ENCODE measurements around the gene PLCL1.

The PLCL1 gene

DNA sequence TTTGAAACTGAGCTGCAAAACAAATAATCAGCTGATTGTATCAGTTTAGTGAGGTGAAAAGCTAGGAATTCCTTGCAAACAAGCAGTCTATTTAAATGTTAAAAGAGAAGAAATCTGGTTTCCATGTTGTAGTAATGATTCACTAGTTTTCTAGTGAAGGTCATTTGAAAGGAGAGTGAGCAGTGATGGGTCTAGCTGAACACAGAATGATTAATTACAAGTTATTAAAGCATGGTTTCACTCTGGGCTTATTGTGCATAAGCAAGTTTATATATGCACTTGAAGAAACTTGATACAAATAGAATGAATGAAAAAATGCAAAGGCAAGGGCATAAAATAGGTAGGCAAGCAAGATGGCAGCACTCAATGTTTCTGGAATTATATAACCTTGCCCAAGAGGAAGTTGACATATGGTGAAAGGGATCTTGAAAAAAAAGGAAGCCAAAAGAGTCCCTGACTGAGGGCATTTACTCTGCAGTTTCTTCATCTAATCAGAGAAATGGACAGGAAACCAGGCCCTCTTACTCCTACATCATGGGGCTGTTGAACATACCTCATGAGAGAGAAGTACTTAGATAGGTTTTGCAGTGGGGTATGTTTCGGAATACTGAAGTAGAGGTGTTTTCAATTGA is 53.2 kb downstream of the PLCL1 start:
- no peak for DNase-seq (ENCODE audit: low read depth)

DNA sequence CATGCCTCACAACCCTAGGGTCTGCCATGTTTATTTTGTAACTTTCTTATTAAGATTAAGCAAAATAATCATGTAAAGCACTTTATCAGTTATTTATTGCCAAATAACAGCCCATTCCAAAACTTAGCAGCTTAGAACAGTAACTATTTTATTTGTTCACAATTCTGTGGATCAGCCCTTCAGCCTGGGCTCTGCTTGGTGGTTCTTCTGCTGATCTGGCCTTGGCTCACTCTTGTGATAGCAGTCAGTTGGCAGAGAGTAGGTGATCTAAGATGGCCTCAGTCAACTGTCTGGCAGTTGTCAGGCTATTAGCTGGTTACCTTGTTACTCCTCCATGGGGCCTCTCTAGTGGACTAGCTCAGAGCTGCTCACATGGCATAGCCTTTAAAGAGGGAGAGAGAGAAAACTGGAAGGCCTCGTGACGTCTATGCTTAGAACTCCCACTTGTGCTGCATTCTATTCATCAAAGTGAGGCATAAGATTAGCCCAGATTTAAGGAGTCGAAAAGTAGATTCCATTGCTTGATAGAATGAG is 54.3 kb downstream of the PLCL1 start:
- no peak for DNase-seq (ENCODE audit: low read depth)

DNA sequence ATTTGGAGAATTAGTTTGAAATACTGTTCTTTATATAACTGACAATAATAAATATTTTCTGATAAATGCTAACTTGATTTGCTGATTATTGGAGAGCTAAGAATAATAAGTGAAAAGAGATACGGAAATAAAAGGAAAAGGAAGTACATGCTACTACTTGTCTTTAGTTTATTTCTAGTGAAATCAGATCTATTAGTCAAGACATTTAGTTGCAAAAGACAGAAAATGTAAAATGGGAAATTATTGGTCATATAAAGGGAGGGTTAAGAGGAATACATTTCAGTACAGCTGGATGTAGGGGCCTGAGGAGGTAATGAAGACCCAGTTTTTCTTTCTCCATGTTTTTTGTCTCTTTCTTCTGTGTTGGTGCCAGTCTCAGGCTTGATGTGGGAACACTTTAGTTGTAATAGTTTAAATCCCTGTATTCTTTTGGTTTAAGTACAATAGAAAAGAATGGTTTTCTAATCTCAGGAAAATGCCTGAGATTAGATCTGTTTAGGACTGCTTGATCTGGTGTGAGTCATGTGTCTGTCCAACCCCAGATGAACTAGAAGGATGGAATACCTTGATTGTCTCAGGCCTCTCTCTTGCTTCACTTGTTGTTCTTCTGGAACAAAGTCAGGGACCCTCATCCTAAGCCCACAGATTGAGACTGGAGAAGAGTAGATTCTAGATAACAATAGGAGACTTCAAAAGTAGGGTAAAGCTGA is 58.0 kb downstream of the PLCL1 start:
- no peak for DNase-seq (ENCODE audit: low read depth)

DNA sequence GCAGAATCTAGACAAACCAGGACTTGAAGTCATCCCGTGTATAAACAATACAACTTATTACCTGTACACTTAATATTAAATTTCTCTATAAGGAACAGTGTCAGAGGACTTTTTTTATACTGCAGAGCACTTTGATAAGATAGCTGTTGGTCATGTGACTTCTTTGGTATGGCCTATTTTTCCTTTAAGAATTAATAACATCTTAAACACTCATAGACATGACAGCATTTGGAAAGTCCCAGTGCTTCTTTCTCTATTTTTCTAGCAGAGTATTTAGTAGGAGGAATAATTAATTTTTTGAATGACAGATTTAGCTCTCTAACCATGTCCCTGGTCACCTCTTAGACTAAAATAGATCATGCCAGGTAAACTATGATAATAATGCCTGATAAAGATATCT is 59.4 kb downstream of the PLCL1 start:
- DNase-seq (ENCODE audit: low read depth), result no peak

DNA sequence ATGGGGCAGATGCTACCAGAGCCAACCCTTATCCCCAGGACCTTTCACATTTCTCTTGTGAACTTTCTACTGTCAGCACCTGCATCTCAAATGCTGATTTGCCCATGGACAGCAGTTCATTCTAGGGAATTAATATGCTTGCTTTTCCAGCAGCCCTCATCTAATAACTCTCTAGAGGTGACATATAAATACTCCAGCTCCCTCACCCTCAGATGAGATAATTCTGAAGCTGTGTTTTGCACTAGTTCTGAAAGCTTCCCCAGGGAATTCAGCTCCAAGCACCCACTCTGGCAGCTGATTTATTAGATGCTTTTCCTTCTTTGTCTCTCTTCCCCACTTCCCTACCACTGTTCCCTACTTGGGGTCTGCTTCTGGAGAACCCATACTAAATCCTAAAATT is 62.1 kb downstream of the PLCL1 start:
- no peak for DNase-seq (ENCODE audit: low read depth)

DNA sequence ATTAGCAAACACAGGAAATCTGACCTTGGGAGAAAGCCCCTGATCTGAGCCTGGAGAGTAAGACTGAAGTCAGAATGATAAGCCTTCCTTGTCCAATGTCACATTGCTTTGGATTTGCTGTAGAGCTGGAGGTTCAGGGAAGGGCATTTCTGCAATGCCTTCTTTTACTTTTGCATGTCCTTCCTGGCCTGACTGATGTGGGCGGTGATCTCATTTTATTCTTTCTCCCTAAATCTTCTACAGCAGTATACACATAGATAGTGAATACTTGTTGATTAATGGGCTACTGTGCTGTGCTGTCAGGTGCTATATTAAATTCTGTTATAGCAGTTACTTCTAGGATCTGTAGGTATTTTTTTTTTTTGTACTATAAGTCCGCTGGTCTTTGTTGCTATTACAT is 62.6 kb downstream of the PLCL1 start:
- DNase-seq (ENCODE audit: low read depth), result no peak

DNA sequence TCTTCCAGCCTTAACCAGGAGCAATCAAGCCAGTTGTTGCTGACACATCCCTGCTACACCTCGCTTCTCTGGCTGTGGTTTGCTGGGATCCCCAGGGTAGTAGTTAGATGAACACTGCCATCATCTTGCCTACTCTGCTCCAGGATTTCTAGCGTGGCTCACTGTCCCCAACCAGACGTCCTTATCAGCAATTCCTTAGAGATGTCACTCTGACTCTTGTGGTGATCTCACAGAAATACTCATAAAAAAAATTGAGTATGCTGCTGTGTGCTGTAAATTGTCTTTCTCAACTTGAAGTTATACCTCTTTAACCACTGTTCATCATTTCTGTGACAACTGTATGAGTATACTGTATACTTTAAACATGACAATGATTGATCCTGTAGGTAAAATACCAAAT is 63.2 kb downstream of the PLCL1 start:
- no peak for DNase-seq (ENCODE audit: low read depth)

DNA sequence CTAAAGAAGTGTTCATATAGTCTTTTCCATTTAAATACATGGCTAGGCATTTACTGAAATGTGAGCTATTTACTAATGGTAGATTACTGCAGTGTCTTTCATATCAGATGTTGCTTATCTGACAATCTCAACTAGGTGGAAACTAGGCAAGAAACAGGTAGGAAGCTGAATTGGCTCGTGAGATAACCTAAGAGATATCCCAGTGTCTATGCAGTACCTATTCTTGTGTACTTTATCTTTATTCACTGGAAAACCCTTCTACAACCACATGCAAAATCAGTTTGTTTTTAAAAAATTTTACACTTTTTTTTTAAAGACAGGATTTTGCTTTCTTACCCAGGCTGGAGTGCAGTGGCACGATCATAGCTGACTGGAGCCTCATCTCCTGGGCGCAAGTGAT is 63.8 kb downstream of the PLCL1 start:
- DNase-seq (ENCODE audit: low read depth), result no peak

DNA sequence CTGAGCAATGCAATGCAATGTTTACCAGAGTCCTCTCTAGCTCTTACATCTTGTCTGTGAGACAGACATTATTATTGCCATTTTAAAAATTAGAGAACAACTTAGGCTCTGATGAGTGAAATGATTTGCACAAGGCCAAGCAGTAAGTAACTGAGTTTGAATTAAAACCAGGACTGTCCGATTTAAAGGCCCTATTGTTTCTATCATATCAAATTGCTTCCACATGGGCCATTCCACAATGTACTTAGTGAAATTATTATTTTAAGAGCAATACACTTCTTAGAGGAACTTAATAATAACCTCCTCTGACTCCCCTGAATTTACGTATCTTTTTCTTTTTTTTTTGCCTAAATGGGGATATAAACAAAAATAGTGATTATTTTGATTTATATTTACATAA is 64.6 kb downstream of the PLCL1 start:
- DNase-seq (ENCODE audit: low read depth), result no peak

DNA sequence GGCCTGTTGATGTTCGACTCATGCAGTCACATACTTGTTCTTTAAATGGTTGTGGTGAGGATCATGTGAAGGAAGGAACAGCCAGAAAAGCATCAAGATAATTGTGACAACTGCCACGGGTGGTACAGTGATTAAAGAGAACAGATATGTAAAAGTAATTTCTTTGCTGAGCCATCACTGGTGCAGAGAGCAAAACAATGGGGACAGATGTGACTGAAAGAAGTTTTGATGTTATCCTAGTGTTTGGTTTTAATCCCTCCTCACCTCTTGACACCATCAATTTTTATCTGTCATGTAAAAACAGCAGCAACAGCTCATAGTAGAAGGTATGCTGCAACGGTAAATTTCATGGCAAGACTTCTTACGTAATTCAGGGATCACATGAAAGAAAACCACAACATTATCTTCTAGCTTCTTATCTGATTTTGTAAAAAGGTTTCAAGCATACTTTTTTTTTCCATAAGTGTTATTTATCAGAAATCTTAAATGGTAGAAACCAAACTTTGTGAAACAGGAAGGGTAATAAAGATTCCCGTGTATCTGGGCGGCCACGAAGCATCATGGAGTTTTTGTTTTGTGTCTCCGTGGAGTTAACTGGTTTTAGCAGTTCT is 65.2 kb downstream of the PLCL1 start:
- DNase-seq (ENCODE audit: low read depth), result peak; percentile 34

DNA sequence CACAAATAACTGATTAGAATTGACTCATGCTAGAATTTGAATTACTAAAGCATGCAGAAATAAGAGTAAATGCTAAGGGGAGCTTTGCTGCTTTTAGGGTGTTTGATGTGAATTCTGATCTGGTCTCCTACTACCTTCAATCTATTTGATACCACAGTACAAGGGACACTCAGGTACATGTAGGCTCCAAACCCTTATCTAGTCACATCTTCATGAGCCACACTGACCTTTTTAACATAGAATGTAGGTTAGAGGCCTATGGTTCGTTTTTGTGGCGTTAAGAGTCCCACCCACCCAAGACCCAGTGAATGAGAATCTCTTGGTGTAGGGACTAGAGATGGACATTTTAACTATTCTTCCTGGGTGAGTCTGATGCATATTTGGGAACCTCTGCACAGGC is 65.7 kb downstream of the PLCL1 start:
- no peak for DNase-seq (ENCODE audit: low read depth)

DNA sequence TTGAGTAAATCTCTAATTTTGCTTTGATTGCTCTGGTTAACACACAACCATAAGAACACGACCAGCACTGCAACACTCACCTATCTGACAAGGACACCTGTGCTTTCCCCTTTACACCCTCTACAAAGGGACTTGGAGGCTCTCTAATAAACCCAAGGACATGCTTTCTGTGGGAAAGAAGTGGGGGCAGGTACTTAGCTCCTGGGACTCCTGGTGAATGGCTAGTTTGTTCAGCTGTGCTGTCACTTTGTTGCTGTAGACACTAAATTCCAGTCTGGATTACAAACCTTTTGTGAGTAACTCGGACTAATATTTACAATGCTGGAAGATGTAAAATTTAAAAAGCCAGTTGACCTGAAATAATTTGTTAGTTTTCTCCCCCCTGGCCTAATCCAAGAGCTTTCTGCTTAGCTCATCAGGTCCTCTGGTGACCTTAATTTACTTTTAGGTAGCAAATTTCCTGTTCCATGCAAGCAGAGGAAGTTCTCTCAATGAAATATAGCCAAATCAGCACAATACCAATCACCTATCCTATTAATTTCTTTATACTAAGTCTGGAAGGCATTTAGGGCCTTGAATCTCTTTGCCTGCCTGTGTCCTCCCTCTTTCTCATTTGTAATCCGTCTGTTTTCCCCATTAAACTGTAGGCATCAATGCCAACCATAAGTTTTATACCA is 67.5 kb downstream of the PLCL1 start:
- no peak for DNase-seq (ENCODE audit: low read depth)

DNA sequence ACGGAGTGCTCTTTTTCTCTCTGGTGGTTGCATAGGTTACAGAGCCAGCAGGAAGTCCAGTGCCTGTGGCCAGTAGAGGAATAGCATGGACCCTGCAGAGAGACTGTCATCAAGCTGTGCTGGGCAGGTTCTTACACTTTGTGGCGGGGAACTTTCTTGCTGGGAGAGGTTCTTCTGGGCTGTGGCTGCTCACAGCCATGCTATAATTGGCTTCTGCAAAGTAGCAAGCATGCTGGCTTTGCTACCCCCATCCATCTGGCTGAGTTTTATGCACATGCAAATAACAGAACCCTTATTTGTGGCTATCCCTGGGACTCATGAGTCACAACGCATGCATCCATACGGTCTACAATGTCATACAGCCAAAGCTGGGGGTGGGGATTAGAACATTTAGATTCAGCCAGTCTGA is 68.9 kb downstream of the PLCL1 start:
- no peak for DNase-seq (ENCODE audit: low read depth)

DNA sequence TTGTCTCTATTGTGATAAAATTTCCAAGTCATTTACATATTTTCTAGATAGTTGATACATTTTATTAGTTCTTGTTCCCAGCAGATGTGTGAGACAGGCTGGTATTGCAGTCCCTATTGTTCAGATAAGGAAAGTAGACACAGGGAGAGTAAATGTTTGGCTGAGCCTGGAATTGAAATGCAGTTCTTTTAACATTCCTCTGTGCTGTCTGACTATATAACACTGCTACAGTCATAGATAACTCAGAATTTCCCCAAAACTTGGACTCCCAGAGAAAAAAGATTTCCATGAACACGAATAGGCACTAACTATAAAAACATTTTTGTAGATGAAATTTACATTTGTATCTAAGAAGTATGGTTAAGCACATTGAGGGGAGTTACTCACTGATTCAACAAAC is 71.4 kb downstream of the PLCL1 start:
- DNase-seq (ENCODE audit: low read depth), result no peak

DNA sequence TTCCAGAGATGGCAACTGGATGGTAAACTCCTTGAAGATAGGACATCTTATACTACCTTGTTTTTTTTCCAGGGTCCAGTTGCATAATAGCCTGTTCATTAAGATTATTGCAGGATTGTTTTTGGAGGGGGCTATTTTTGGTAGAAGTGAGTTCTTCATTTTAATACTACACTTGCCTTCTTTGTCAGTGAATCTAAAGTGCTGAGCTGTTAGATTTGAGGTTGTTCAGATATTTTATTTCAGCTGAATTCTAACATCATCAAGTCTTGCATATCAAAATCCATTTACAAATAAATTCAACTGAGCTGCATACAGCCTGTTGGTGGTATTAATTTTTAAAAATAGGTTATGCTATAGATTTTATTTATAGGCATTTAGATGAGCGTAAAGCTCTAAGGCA is 72.1 kb downstream of the PLCL1 start:
- no peak for DNase-seq (ENCODE audit: low read depth)

DNA sequence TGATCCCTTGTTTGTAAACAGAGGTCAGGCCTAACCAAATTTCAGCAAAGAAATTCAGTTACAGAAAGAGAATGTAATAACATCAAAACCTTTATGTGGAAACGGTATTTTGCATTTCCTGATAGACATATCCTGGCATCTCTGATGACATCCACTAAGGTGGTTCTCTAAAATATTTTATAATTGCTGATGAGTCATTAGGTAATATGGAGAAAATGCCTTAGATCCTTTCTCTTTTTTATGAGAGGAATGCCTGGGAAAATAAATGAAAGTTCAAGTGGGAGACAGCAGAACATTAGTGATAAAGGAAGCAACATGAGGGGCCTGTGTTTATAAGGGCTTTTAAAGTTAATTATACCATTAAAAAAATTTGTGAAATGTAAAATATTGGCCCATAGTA is 72.6 kb downstream of the PLCL1 start:
- DNase-seq (ENCODE audit: low read depth), result no peak

DNA sequence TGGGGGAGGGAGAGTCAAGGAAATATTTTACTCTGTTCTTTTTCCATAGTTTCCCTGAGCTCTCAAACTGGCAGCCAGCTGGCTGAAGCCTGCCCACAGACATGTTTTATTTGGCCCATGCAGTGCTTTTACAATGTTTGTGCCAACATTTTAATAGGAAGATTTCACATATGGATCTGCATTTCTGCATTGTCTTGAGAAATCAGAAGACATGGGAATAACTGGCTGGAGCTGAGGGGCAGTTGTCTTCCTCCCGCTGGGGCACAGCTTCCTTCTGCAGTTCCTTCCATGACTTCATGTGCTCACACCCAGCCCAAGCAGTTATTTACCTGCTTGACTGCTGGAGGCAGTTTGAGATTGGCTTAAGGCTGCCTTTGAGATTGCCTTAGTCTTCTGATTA is 74.4 kb downstream of the PLCL1 start:
- no peak for DNase-seq (ENCODE audit: low read depth)

DNA sequence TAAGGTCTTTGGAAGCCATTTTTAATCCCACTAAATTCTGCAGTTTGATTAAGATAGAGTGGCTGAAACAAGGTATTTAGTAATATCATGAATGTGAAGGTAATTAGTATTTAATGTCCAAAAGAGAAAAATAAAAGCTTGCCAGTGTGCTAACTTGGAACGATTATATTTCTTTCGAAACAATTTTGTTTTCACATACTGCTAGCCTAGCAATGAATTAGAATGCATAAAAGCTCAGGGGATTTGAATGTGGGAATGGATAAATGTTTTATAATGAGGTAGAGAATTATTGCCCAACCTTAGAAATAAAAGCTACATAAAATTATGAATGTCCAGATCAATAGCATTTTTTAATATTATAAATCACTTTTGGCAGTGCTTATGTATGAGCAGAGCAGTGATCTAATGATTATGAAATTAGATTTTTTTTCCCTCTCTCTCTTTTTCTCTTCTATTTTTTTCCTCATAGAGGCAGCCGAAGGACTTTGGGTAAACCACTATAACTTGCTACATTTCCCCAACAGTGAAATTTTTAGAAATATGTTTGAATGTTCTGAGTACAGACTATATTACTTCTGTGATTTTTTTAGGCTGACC is 75.5 kb downstream of the PLCL1 start:
- no peak for DNase-seq (ENCODE audit: low read depth)

DNA sequence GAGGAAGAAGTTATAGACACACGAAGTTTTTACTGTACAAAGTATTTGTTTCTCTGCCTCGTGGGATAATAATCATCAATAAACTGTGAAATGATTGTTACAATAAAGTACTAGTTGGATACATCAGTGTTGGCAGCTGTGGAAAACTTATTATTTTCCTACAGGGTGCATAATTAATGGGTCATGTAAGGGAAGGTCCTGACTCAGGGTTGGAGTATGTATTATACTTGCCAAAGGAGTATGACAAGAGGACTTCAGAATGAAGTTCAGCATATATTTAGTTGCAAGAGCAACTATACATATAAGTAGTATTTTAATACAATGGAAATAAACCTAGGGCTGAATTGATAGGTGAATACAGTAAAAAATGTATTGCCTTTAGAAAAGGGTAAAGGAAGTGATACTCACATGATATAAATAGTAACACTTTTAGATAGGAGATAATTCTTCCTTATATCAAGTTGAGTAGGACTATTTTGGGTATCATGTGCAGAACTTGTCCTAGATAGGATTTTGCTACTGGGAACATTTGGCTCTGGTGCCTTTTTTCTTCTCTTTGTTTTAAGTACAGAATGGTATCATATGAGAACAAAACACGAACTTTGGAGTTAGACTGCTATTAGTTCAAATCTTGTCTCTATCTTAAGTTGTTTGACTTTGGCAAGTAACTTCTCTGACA is 79.1 kb downstream of the PLCL1 start:
- DNase-seq (ENCODE audit: low read depth), result no peak

DNA sequence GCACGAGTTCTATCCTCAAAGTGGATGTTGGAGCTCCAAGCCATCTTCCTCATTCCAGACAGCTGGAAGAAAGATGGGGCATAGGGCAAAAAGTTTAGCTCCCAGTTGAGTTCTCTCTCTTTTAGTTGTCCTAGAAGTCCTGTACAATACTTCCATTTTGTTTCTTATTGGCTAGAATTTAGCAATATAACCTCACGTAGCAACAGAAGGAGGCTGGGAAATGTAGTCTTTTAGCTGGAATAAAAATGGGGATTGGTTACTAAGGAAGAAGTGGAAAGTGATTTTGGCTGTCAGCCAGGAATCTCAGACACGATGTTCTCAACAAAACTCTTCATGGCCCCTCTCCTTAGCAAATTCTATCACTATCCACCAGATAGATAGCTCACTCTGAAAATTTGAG is 79.9 kb downstream of the PLCL1 start:
- no peak for DNase-seq (ENCODE audit: low read depth)

DNA sequence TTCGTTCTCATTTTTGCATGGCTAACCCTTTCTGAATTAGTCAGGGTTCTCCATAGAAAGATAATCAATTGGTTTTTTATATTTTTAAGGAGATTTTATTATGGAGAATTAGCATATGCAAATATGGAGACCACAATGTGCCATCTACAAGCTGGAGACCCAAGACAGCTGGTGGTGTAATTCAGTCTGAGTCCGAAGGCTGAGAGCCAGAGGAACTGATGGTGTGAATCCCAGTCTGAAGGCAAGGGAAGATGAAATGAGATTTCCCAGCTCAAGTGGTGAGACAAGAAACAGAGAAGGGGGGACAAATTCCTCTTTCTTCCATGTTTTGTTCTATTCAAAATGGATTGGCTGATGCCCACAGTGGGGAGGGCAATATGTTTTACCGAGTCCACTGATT is 80.7 kb downstream of the PLCL1 start:
- no peak for DNase-seq (ENCODE audit: low read depth)

DNA sequence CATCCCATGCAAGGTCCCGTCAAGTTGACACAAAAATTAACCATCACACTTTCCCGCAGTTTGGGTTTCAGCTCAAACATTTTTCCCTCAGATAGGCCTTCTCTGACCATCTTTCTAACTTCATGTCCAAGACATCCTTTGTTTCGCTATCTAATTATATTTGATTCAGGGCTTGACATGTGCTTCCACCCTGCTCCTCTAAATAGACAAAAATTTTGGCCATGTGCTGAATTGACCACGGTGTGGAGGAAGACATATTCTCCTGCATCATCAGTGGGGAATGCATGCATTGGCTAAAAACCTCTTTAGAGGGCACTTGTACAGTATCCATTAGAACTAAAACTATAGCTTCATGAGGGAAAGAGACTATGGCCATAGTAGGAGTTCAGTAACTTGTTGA is 81.2 kb downstream of the PLCL1 start:
- DNase-seq (ENCODE audit: low read depth), result no peak
